GM23338 (cell line): Measurements from ENCODE around the gene TTC39B.

Experiments
- EZH2 ChIP-seq: fragments of 200-600 bp; sonication (generic); IDR thresholded peaks from one replicate; pipeline ENCODE4 v1.8.0; 2017; ENCODE audit warnings: antibody characterized with exemption, mild to moderate bottlenecking, low read depth; ENCODE audit not compliant: unreplicated experiment
- EZH2phosphoT487 ChIP-seq: fragments of 200-600 bp; sonication (generic); IDR thresholded peaks from one replicate; pipeline ENCODE4 v1.8.1; 2018; ENCODE audit warnings: antibody characterized with exemption; ENCODE audit not compliant: unreplicated experiment
- JUNB ChIP-seq: IDR thresholded peaks from one replicate; pipeline ENCODE4 v1.6.1; 2016; ENCODE audit warnings: antibody characterized with exemption; ENCODE audit not compliant: unreplicated experiment
- NANOG ChIP-seq: IDR thresholded peaks from 2 replicates; pipeline ENCODE4 v1.6.1; 2016; ENCODE audit warnings: antibody characterized with exemption, borderline replicate concordance
- POLR2AphosphoS5 ChIP-seq: IDR thresholded peaks from 2 replicates; pipeline ENCODE4 v1.6.1; 2016; ENCODE audit warnings: antibody characterized with exemption, low read depth
- ZNF114 ChIP-seq: fragments of 250-450 bp; sonication (Bioruptor Pico); IDR thresholded peaks from 2 replicates; pipeline ENCODE4 v1.5.0; 2020; ENCODE audit warnings: mild to moderate bottlenecking, moderate library complexity
- TF ChIP-seq, protein P1 (sequence below), 2 experiments: fragments of 200-600 bp in 1 of 2; sonication (generic) in 1 of 2; conservative IDR thresholded peaks; 2 replicates each; pipeline versions ENCODE4 v1.5.1 to v1.6.1; 2016 to 2017; ENCODE audit warnings: antibody characterized with exemption in 2 of 2, low read depth in 2 of 2, mild to moderate bottlenecking in 2 of 2, moderate library complexity in 1 of 2
- TF ChIP-seq, protein P2 (sequence below): IDR thresholded peaks from one replicate; pipeline ENCODE4 v1.6.1; 2018; ENCODE audit warnings: antibody characterized with exemption; ENCODE audit not compliant: unreplicated experiment

DNA sequence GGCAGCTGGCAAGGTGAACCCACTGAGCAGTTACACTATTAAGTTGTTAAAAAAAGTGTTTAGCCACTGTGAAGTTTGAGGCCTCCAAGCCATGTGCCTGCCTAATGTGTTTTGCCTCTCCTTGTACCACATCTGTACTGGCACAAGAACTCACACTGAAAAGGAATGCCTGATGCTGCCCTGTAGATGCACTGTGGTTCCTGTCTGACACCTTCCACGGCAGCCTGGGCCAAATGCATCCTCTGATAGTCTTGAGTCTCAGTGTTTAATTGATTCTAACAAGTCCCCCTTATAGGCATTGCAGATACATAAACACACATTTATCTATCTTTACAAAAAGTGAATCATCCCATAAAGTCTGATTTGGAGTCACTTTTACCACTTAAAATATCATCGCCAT is 169.9 kb downstream of the TTC39B start:
- TF ChIP-seq POLR2AphosphoS5 (peak; percentile 2; the same call in 1 of the 2 replicates), EZH2phosphoT487 (no peak), NANOG (no peak), EZH2 (no peak), ZNF114 (CRISPR knock-in tag) (no peak), JUNB (no peak)
- TF ChIP-seq, protein P1, sequence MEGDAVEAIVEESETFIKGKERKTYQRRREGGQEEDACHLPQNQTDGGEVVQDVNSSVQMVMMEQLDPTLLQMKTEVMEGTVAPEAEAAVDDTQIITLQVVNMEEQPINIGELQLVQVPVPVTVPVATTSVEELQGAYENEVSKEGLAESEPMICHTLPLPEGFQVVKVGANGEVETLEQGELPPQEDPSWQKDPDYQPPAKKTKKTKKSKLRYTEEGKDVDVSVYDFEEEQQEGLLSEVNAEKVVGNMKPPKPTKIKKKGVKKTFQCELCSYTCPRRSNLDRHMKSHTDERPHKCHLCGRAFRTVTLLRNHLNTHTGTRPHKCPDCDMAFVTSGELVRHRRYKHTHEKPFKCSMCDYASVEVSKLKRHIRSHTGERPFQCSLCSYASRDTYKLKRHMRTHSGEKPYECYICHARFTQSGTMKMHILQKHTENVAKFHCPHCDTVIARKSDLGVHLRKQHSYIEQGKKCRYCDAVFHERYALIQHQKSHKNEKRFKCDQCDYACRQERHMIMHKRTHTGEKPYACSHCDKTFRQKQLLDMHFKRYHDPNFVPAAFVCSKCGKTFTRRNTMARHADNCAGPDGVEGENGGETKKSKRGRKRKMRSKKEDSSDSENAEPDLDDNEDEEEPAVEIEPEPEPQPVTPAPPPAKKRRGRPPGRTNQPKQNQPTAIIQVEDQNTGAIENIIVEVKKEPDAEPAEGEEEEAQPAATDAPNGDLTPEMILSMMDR (conservative IDR thresholded peaks at IDR 0.05; ENCODE audit: low read depth in 2 of 2): no peak
- TF ChIP-seq, protein P2, sequence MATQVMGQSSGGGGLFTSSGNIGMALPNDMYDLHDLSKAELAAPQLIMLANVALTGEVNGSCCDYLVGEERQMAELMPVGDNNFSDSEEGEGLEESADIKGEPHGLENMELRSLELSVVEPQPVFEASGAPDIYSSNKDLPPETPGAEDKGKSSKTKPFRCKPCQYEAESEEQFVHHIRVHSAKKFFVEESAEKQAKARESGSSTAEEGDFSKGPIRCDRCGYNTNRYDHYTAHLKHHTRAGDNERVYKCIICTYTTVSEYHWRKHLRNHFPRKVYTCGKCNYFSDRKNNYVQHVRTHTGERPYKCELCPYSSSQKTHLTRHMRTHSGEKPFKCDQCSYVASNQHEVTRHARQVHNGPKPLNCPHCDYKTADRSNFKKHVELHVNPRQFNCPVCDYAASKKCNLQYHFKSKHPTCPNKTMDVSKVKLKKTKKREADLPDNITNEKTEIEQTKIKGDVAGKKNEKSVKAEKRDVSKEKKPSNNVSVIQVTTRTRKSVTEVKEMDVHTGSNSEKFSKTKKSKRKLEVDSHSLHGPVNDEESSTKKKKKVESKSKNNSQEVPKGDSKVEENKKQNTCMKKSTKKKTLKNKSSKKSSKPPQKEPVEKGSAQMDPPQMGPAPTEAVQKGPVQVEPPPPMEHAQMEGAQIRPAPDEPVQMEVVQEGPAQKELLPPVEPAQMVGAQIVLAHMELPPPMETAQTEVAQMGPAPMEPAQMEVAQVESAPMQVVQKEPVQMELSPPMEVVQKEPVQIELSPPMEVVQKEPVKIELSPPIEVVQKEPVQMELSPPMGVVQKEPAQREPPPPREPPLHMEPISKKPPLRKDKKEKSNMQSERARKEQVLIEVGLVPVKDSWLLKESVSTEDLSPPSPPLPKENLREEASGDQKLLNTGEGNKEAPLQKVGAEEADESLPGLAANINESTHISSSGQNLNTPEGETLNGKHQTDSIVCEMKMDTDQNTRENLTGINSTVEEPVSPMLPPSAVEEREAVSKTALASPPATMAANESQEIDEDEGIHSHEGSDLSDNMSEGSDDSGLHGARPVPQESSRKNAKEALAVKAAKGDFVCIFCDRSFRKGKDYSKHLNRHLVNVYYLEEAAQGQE: no peak
